Fibroblast of skin of scalp (primary cell): Measurements from ENCODE around the gene CHST6.
"Not testable (repeated sequence)": the region's sequence is repeated elsewhere in the genome, so short reads cannot be mapped to it uniquely, and the experiment has no call there.

Source experiments
- DNase-seq: peaks from one replicate; pipeline ENCODE4 v3.0.0-alpha.2; 2013

The CHST6 gene

DNA sequence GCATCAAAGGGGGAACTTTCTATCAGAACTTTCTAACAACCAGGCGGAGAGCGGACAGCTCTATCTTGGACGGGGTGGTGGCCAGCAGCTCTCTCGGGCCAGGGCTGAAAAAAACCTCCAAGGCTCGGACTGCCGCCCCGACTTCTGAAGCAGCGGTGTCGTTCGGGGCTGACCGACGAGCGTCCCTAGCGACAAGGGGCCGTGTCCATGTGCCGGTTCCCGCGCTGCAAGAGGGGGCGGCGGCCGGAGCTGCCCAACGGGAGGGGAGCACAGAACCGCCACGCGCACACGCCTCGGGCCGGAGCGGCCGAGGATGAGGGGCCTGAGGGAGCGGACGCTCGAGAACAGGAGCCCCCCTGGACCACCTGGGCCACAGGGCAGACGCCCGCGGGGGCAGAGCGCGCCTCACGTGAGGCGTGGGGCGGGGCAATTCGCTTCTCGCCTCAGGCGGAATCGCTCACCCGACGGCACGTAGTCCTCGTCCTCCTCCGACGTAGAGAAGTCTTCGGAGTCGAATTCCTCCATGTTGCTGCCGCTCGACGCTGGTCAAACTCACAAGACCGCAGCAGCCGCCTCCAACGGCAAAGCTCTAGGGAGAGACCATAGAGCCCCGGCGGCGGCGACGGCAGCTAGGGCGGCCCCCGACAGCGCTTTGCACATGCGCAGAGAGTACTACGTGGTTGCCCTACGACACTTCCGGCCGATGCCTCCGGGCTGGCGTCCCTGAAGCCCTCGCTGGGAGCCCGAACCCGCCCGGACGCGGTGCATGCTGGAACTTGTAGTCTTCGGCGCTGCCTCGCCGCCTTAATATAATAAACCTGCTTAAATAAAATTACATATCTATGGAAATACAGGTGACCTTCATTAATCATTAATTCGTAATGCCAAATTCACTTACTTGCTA is 62.2 kb downstream of the CHST6 start, which contains the start of gene CFDP1:
TSS of gene CFDP1 (minus strand) at position 676 of the 904 bp plus-strand sequence. CDS start at position 525, 151 bp downstream.
- peak; percentile 95 for DNase-seq

DNA sequence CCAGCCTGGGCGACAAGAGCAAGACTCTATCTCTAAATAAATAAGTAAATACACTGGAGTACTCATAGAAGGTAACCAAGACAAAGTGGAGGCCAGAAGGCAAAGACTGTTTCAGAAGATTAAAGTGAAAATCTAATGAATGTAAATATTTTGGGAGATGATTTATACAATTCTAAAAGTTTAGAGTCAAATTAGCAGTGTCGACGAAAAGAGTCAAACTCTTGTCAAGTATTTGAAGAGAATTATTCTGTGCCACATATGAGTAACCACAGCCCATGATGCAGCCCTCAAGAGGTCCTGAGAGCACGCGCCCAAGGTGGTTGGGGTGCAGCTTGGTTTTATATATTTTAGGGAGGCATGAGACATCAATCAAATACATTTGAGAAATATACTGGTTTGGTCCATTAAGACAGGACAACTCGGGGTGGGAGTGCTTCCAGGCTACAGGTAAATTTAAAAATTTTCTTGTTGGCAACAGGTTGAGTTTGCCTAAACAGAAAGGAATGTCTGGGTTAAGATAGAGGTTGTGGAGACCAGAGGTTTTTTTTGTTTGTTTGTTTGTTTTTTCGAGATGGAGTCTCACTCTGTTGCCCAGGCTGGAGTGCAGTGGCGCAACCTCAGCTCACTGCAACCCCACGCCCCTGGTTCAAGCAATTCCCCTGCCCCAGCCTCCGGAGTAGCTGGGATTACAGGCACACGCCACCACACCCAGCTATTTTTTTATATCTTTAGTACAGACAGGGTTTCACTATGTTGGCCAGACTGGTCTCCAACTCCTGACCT is 65.4 kb downstream of the CHST6 start:
- no peak for DNase-seq

DNA sequence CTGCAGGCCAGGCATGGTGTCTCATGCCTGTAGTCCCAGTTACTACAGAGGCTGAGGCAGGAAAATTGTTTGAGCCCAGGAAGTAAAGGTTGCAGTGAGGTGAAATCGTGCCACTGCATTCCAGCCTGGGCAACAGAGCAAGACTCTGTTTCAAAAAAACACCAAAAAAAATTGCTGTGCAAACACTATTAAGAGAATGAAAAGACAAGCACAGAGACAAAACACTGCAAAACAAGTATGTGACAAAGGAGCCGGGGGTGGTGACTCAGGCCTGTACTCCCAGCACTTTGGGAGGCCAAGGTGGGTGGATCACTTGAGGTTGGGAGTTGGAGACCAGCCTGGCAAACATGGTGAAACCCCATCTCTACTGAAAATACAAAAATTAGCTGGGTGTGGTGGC is 68.7 kb downstream of the CHST6 start:
- DNase-seq = not testable (repeated sequence)

DNA sequence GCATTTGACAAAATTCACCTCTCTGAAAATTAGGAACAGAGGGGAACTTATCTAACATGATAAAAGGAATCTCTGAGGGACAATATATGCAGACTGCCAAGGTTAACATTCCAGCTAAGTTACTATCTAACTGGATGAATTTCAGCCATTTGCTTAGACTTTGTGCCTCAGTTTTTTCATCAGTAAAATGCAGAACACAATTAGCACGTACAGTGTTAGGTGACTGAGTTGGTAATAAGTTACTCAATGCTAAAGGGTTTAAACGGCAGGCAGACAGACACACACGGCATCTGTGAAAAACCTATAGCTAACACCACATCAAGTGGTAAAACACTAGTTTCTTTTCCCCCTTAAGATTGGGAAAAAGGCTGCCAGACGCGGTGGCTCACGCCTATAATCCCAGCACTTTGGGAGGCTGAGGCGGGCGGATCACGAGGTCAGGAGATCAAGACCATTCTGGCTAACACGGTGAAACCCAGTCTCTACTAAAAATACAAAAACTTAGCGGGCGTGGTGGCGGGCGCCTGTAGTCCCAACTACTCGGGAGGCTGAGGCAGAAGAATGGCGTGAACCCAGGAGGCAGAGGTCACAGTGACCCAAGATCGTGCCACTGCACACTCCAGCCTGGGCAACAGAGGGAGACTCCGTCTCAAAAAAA is 71.0 kb downstream of the CHST6 start:
- DNase-seq = not testable (repeated sequence)

DNA sequence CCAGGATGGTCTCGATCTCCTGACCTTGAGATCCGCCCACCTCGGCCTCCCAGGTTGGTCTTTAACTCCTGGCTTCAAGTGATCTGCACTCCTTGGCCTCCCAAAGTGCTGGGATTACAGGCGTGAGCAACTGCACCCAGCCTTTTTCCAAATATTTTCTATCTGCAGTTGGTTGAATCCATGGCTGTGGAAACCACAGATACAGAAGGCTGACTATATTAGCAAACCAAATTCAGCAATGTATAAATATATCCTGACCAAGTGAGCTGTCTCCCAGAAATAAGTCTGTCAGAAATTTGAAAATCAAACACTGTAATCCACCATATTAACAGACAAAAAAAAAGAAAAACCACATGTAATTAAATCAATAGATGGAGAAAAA is 71.5 kb downstream of the CHST6 start:
- no peak for DNase-seq
